Loucy (cell line): ENCODE results near the gene GAREM1.

Source experiments
- H2AFZ ChIP-seq: fragments of 200-600 bp; sonication (generic); 2 replicates; pipeline ENCODE4 v1.6.0; 2016; ENCODE audit warnings: antibody characterized with exemption, mild to moderate bottlenecking, low read length, moderate library complexity
- H3F3A ChIP-seq: fragments of 200-600 bp; 2 replicates; pipeline ENCODE4 v1.6.0; 2016; ENCODE audit warnings: antibody characterized with exemption, low read depth, mild to moderate bottlenecking
- H3K27me3 ChIP-seq: fragments of 200-600 bp; sonication (generic); 2 replicates; pipeline ENCODE4 v1.6.1; 2014; ENCODE audit warnings: low read length, mild to moderate bottlenecking; ENCODE audit not compliant: insufficient read depth, poor library complexity, severe bottlenecking
- H3K36me3 ChIP-seq: fragments of 200-600 bp; sonication (generic); 2 replicates; pipeline ENCODE4 v1.6.1; 2016; ENCODE audit warnings: low read length; ENCODE audit not compliant: insufficient read depth
- H3K4me1 ChIP-seq: fragments of 200-600 bp; sonication (generic); 2 replicates; pipeline ENCODE4 v1.5.1; 2014; ENCODE audit warnings: low read length, mild to moderate bottlenecking; ENCODE audit not compliant: insufficient read depth, poor library complexity, severe bottlenecking
- H3K4me2 ChIP-seq: fragments of 200-600 bp; sonication (generic); 2 replicates; pipeline ENCODE4 v1.6.0; 2014; ENCODE audit warnings: antibody characterized with exemption, low read length, low read depth, mild to moderate bottlenecking; ENCODE audit not compliant: poor library complexity, severe bottlenecking
- H3K4me3 ChIP-seq: fragments of 200-600 bp; sonication (generic); 2 replicates; pipeline ENCODE4 v1.5.1; 2014; ENCODE audit warnings: low read length, mild to moderate bottlenecking, mixed read lengths; ENCODE audit not compliant: poor library complexity, severe bottlenecking
- H3K79me2 ChIP-seq: fragments of 200-600 bp; sonication (generic); 2 replicates; pipeline ENCODE4 v1.6.1; 2014; ENCODE audit warnings: low read length; ENCODE audit not compliant: insufficient read depth
- H3K9ac ChIP-seq: fragments of 200-600 bp; sonication (generic); 2 replicates; pipeline ENCODE4 v1.6.0; 2014; ENCODE audit warnings: mild to moderate bottlenecking, low read depth, low read length, moderate library complexity; ENCODE audit not compliant: poor library complexity, severe bottlenecking
- H3K9me2 ChIP-seq: fragments of 200-600 bp; sonication (generic); replicated peaks from 2 replicates; pipeline ENCODE4 v1.6.1; 2016; ENCODE audit warnings: low read depth, low read length, mixed read lengths
- H3K9me3 ChIP-seq: fragments of 200-600 bp; sonication (generic); 2 replicates; pipeline ENCODE4 v1.6.1; 2014; ENCODE audit warnings: mild to moderate bottlenecking, antibody characterized with exemption, low read length, low read depth; ENCODE audit not compliant: insufficient read depth
- H4K20me1 ChIP-seq: fragments of 200-600 bp; sonication (generic); 2 replicates; pipeline ENCODE4 v1.6.0; 2014; ENCODE audit warnings: antibody characterized with exemption, low read length, mild to moderate bottlenecking; ENCODE audit not compliant: insufficient read depth, poor library complexity, severe bottlenecking
- CTCF ChIP-seq: fragments of 200-600 bp; sonication (generic); conservative IDR thresholded peaks from 2 replicates; pipeline ENCODE4 v1.5.1; 2014; ENCODE audit warnings: mild to moderate bottlenecking, antibody characterized with exemption, low read length
- EZH2phosphoT487 ChIP-seq: fragments of 200-600 bp; IDR thresholded peaks from 2 replicates; pipeline ENCODE4 v1.6.1; 2018; ENCODE audit warnings: antibody characterized with exemption, mild to moderate bottlenecking, moderate library complexity, borderline replicate concordance

Gene GAREM1

DNA sequence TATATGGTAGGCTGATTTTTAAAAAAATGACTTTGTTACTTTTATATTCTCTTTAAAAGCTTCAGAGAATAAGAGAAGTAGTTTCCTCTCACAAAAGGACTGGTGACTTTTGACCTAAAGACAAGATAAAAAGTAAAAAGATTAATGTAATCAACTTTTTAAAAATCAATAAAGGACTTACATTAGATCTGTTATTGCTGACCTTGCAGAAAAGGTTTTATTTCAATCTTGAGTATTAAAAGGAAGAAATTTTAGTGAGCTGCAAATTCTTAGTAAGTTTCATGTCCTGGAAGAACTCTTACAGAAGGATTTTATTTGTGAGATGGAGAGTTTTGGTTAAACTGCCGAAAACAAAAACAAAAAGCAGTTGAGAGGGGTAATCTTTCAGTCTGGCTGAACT, 2.2 kb upstream of the GAREM1 start:
- no peaks in the 10 kb centered on the region for H3F3A ChIP-seq
- H4K20me1 ChIP-seq, result no peaks in the 10 kb centered on the region
- H3K4me3 ChIP-seq, result no peak overlapping the region
- H2AFZ ChIP-seq, result no peak overlapping the region
- H3K4me1 ChIP-seq, result peaks cover 19% of the 10 kb centered on the region
- H3K27me3 ChIP-seq, result peaks cover 5% of the 10 kb centered on the region
- H3K4me2 ChIP-seq, result no peak overlapping the region
- H3K9me3 ChIP-seq, result no peaks in the 10 kb centered on the region
- no peak overlapping the region for H3K9ac ChIP-seq
- no peaks in the 10 kb centered on the region for H3K9me2 ChIP-seq
- no peaks in the 10 kb centered on the region for H3K36me3 ChIP-seq
- no peaks in the 10 kb centered on the region for H3K79me2 ChIP-seq
- no peak for TF ChIP-seq CTCF
- TF ChIP-seq EZH2phosphoT487, result no peak

DNA sequence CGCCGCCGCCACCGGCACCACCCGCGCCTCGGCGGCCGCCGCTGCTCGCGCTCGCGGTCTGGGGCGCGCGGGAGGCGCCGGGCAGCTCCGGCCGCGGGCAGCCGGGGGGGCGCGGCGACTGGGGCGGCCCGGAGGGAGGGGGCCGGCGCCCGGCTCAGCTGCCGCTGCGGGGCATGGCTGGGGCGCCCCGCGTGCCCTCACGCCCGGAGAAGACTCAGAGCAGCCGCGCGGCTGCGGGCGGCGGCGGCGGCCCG, 295 bp downstream of the GAREM1 start:
- Histone ChIP-seq H3K4me1 (peaks cover 21% of the 10 kb centered on the region), H3F3A (no peaks in the 10 kb centered on the region), H3K4me2 (no peak overlapping the region), H2AFZ (peak overlapping the region; percentile 74; the same call in 1 of the 2 replicates), H3K36me3 (no peaks in the 10 kb centered on the region), H4K20me1 (no peaks in the 10 kb centered on the region), H3K79me2 (no peaks in the 10 kb centered on the region), H3K9ac (no peak overlapping the region), H3K9me3 (no peaks in the 10 kb centered on the region), H3K9me2 (no peaks in the 10 kb centered on the region), H3K27me3 (peaks cover 5% of the 10 kb centered on the region), H3K4me3 (peak overlapping the region; percentile 53)
- TF ChIP-seq EZH2phosphoT487, result no peak
- TF ChIP-seq CTCF, result no peak

GRCh38 chr18:32469691-32470459, 807 bp downstream of the GAREM1 start:
- H3K4me2 ChIP-seq, result peak overlapping the region; percentile 68
- H3K9me3 ChIP-seq, result no peaks in the 10 kb centered on the region
- no peaks in the 10 kb centered on the region for H4K20me1 ChIP-seq
- no peak overlapping the region for H2AFZ ChIP-seq
- H3K79me2 ChIP-seq, result no peaks in the 10 kb centered on the region
- peaks cover 5% of the 10 kb centered on the region for H3K27me3 ChIP-seq
- peaks cover 21% of the 10 kb centered on the region for H3K4me1 ChIP-seq
- TF ChIP-seq CTCF (no peak), EZH2phosphoT487 (no peak)
- no peaks in the 10 kb centered on the region for H3K36me3 ChIP-seq
- peak overlapping the region; percentile 49 for H3K4me3 ChIP-seq
- H3F3A ChIP-seq, result no peaks in the 10 kb centered on the region
- no peaks in the 10 kb centered on the region for H3K9me2 ChIP-seq
- no peak overlapping the region for H3K9ac ChIP-seq
